Endodermal cell (in vitro differentiated cells): Measurements from ENCODE around the gene PRKX. TPM values are rescaled to one million over a fixed set of nuclear protein-coding genes. Genes with fewer than 3 reads are reported as not detected.
"Not testable (repeated sequence)": the region's sequence is repeated elsewhere in the genome, so short reads cannot be mapped to it uniquely, and the experiment has no call there.

Experiments
- DNase-seq: peaks from one replicate; pipeline ENCODE4 v3.0.0-alpha.2; 2017
- H3K27ac ChIP-seq: 2 replicates; pipeline ENCODE4 v1.5.1; 2013; ENCODE audit warnings: mild to moderate bottlenecking, low read depth, low read length, moderate library complexity
- H3K27me3 ChIP-seq: 2 replicates; pipeline ENCODE4 v1.6.1; 2013; ENCODE audit warnings: mild to moderate bottlenecking, low read length, moderate library complexity; ENCODE audit not compliant: insufficient read depth, control insufficient read depth, poor library complexity, severe bottlenecking
- H3K36me3 ChIP-seq: 2 replicates; pipeline ENCODE4 v1.7.0; 2013; ENCODE audit warnings: mild to moderate bottlenecking, low read length, moderate library complexity; ENCODE audit not compliant: control insufficient read depth, insufficient read depth
- H3K4me1 ChIP-seq: one replicate; pipeline ENCODE4 v1.7.0; 2013; ENCODE audit warnings: low read length; ENCODE audit not compliant: control insufficient read depth, insufficient read depth
- H3K4me3 ChIP-seq: 2 replicates; pipeline ENCODE4 v1.5.1; 2013; ENCODE audit warnings: mild to moderate bottlenecking, low read length, moderate library complexity
- H3K9ac ChIP-seq: 2 replicates; pipeline ENCODE4 v1.6.1; 2013; ENCODE audit warnings: mild to moderate bottlenecking, low read length, moderate library complexity; ENCODE audit not compliant: poor library complexity, severe bottlenecking; ENCODE audit errors: extremely low read depth
- H3K9me3 ChIP-seq: 2 replicates; pipeline ENCODE4 v1.6.1; 2013; ENCODE audit warnings: mild to moderate bottlenecking, low read length, moderate library complexity; ENCODE audit not compliant: control insufficient read depth
- H3K27ac Mint-ChIP-seq: 2 replicates; pipeline ENCODE4 v1.8.0; 2020; ENCODE audit warnings: mixed read lengths
- H3K27me3 Mint-ChIP-seq: 2 replicates; pipeline ENCODE4 v1.8.0; 2021; ENCODE audit warnings: mild to moderate bottlenecking, mixed read lengths; ENCODE audit not compliant: insufficient read depth
- H3K36me3 Mint-ChIP-seq: 2 replicates; pipeline ENCODE4 v1.8.0; 2020; ENCODE audit warnings: low read depth, mixed read lengths
- H3K4me1 Mint-ChIP-seq: 2 replicates; pipeline ENCODE4 v1.8.0; 2020; ENCODE audit warnings: mixed read lengths
- H3K4me3 Mint-ChIP-seq: 2 replicates; pipeline ENCODE4 v1.8.0; 2020; ENCODE audit warnings: mild to moderate bottlenecking, moderate library complexity, mixed read lengths
- H3K9me3 Mint-ChIP-seq: 2 replicates; pipeline ENCODE4 v1.8.0; 2020; ENCODE audit warnings: mild to moderate bottlenecking, mixed read lengths
- CTCF ChIP-seq: fragments of 200-600 bp; sonication (generic); conservative IDR thresholded peaks from 2 replicates; pipeline ENCODE4 v1.5.0; 2021; ENCODE audit warnings: antibody characterized with exemption, mild to moderate bottlenecking
- WGBS, 2 experiments: methylation state at CpG; one replicate each; pipeline versions ENCODE4 v1.1.5 to v1.1.7; 2013; ENCODE audit warnings: missing lambda C conversion rate in 2 of 2, mixed read lengths in 1 of 2; ENCODE audit not compliant: insufficient coverage in 1 of 2, insufficient read length in 1 of 2; 5-methylcytosine and 5-hydroxymethylcytosine counted together
- total RNA-seq, 2 donors: library from RNA; stranded (reverse); fragmentation: NEBNext Ultra II Directional in 1 of 2; extraction: Animal tissue kit (Norgen Biotek cat#: 25700) in 1 of 2; gene quantifications; 2 replicates in 1 of 2; 3 replicates in 1 of 2; pipeline ENCODE4 v1.2.1, GENCODE V29; 2021

Gene PRKX
- total RNA-seq, 2 donors from 2014 or later = 24.7 to 73.7 TPM

- H3K27ac ChIP-seq = no peak overlapping the region
- Mint-ChIP-seq H3K27ac (no peak overlapping the region), H3K4me1 (peaks cover 26% of the 10 kb centered on the region), H3K4me3 (peak overlapping the region; percentile 77), H3K9me3 (no peaks in the 10 kb centered on the region), H3K36me3 (peaks cover 11% of the 10 kb centered on the region), H3K27me3 (peaks cover 15% of the 10 kb centered on the region)
- H3K9ac ChIP-seq = peak overlapping the region; percentile 45
- 62 to 93% methylated on average over 3 to 16 of the region's 16 CpGs for WGBS, 2 experiments
- H3K4me3 ChIP-seq = peak overlapping the region; percentile 83
- no peaks in the 10 kb centered on the region for H3K4me1 ChIP-seq
- H3K36me3 ChIP-seq = no peaks in the 10 kb centered on the region
- H3K27me3 ChIP-seq = no peaks in the 10 kb centered on the region
- DNase-seq = no peak
- no peak for TF ChIP-seq CTCF
- no peaks in the 10 kb centered on the region for H3K9me3 ChIP-seq
Observed at GRCh38 chrX:3711331-3711917, 2.0 kb downstream of the PRKX start.

- not testable (repeated sequence) for H3K9ac ChIP-seq, H3K4me3 Mint-ChIP-seq, H3K27ac Mint-ChIP-seq, H3K36me3 ChIP-seq, H3K27me3 ChIP-seq, H3K4me3 ChIP-seq, H3K27me3 Mint-ChIP-seq, H3K9me3 Mint-ChIP-seq, H3K4me1 ChIP-seq, H3K27ac ChIP-seq, H3K9me3 ChIP-seq
- DNase-seq = peak; percentile 65
- peaks cover 25% of the 10 kb centered on the region for H3K4me1 Mint-ChIP-seq
- peaks cover 32% of the 10 kb centered on the region for H3K36me3 Mint-ChIP-seq
- WGBS, 2 experiments = 61% methylated on average over 5 of the region's 8 CpGs; no CpG with 5 or more reads in 1 of the 2 experiments
Observed at GRCh38 chrX:3707673-3708274, 5.7 kb downstream of the PRKX start.

- Mint-ChIP-seq H3K9me3 (no peaks in the 10 kb centered on the region), H3K4me3 (no peak overlapping the region), H3K4me1 (peaks cover 22% of the 10 kb centered on the region), H3K27ac (no peak overlapping the region), H3K36me3 (peaks cover 37% of the 10 kb centered on the region), H3K27me3 (peaks cover 1% of the 10 kb centered on the region)
- Histone ChIP-seq H3K27me3 (no peaks in the 10 kb centered on the region), H3K9me3 (no peaks in the 10 kb centered on the region), H3K4me1 (no peaks in the 10 kb centered on the region), H3K9ac (no peak overlapping the region), H3K27ac (no peak overlapping the region), H3K36me3 (no peaks in the 10 kb centered on the region), H3K4me3 (no peak overlapping the region)
- peak; percentile 52 for DNase-seq
- TF ChIP-seq CTCF = no peak
- WGBS, 2 experiments = 79 to 96% methylated on average over 4 to 11 of the region's 11 CpGs
Observed at GRCh38 chrX:3706481-3706880, 7.0 kb downstream of the PRKX start.

GRCh38 chrX:3703251-3703650 lies 10.2 kb downstream of the PRKX start:
- Mint-ChIP-seq H3K4me1 (peaks cover 22% of the 10 kb centered on the region), H3K36me3 (peaks cover 40% of the 10 kb centered on the region), H3K27ac (peak overlapping the region; percentile 14)
- not testable (repeated sequence) for H3K27ac ChIP-seq, H3K27me3 Mint-ChIP-seq, H3K36me3 ChIP-seq, H3K9me3 ChIP-seq, H3K4me3 Mint-ChIP-seq, H3K4me3 ChIP-seq, H3K4me1 ChIP-seq, H3K27me3 ChIP-seq, H3K9me3 Mint-ChIP-seq, H3K9ac ChIP-seq
- DNase-seq = peak; percentile 53
- 92% methylated on average over 2 of the region's 3 CpGs; no CpG with 5 or more reads in 1 of the 2 experiments for WGBS, 2 experiments

GRCh38 chrX:3702095-3702494 lies 11.4 kb downstream of the PRKX start:
- H3K4me3 ChIP-seq, H3K9ac ChIP-seq, H3K27me3 ChIP-seq, H3K27me3 Mint-ChIP-seq, H3K4me1 ChIP-seq, H3K4me3 Mint-ChIP-seq, H3K9me3 ChIP-seq, H3K36me3 ChIP-seq, H3K27ac ChIP-seq, H3K9me3 Mint-ChIP-seq: not testable (repeated sequence)
- Mint-ChIP-seq H3K4me1 (peaks cover 27% of the 10 kb centered on the region), H3K27ac (peak overlapping the region; percentile 14), H3K36me3 (peaks cover 37% of the 10 kb centered on the region)
- DNase-seq = peak; percentile 64
- 42% methylated on average over 2 of the region's 3 CpGs; no CpG with 5 or more reads in 1 of the 2 experiments for WGBS, 2 experiments
